Measurements from ENCODE around the gene GPC6. TPM values are rescaled to one million over a fixed set of nuclear protein-coding genes. Genes with fewer than 3 reads are reported as not detected.

Gene GPC6
- total and polyA plus RNA-seq, 2 experiments from 2014 or later: 26.0 to 92.8 TPM

- H3K4me1 ChIP-seq (ENCODE audit: insufficient read depth): no peaks in the 10 kb centered on the region
- no peaks in the 10 kb centered on the region for H3K9me3 ChIP-seq (ENCODE audit: low read depth)
- H3K27me3 ChIP-seq: no peaks in the 10 kb centered on the region
- H3K9me2 ChIP-seq (replicated peaks; ENCODE audit: insufficient read depth): no peaks in the 10 kb centered on the region
- no peak overlapping the region for H2AFZ ChIP-seq
- no peaks in the 10 kb centered on the region for H4K20me1 ChIP-seq (ENCODE audit: insufficient read depth, poor library complexity, severe bottlenecking)
- 55% methylated on average over 6 of the region's 6 CpGs for WGBS (ENCODE audit: low lambda C conversion rate, missing lambda C conversion rate)
- no peaks in the 10 kb centered on the region for H3K36me3 ChIP-seq (replicated peaks; ENCODE audit: insufficient read depth, low read depth)
- no peak overlapping the region for H3K4me3 ChIP-seq
- H3K4me2 ChIP-seq: no peak overlapping the region
- TF ChIP-seq EZH2 (IDR thresholded peaks at IDR 0.05; ENCODE audit: borderline replicate concordance): no peak
- no peak for DNase-seq (ENCODE audit: low spot score)
- peaks cover 52% of the 10 kb centered on the region for H3K79me2 ChIP-seq
- H3K27ac ChIP-seq: no peak overlapping the region
Observed at GRCh38 chr13:93304868-93305613, 78.4 kb downstream of the GPC6 start.

- Histone ChIP-seq H3K4me3 (no peak overlapping the region), H3K4me1 (ENCODE audit: insufficient read depth) (no peaks in the 10 kb centered on the region), H3K9me3 (ENCODE audit: low read depth) (no peaks in the 10 kb centered on the region), H2AFZ (no peak overlapping the region), H4K20me1 (ENCODE audit: insufficient read depth, poor library complexity, severe bottlenecking) (no peaks in the 10 kb centered on the region), H3K9me2 (replicated peaks; ENCODE audit: insufficient read depth) (no peaks in the 10 kb centered on the region), H3K36me3 (replicated peaks; ENCODE audit: insufficient read depth, low read depth) (no peaks in the 10 kb centered on the region), H3K27ac (no peak overlapping the region), H3K4me2 (no peak overlapping the region), H3K27me3 (no peaks in the 10 kb centered on the region), H3K79me2 (peaks cover 54% of the 10 kb centered on the region)
- DNase-seq (ENCODE audit: low spot score): no peak
- no peak for TF ChIP-seq EZH2 (IDR thresholded peaks at IDR 0.05; ENCODE audit: borderline replicate concordance)
- TF ChIP-seq CTCF (IDR thresholded peaks at IDR 0.05; ENCODE audit: poor library complexity): no peak
- TF ChIP-seq EZH2phosphoT487 (IDR thresholded peaks at IDR 0.05; ENCODE audit: low read depth, severe bottlenecking, unreplicated experiment): no peak
Observed at GRCh38 chr13:93305886-93306285, 79.3 kb downstream of the GPC6 start.

- Histone ChIP-seq H3K4me3 (no peak overlapping the region), H3K4me2 (no peak overlapping the region)
- TF ChIP-seq EZH2phosphoT487 (IDR thresholded peaks at IDR 0.05; ENCODE audit: low read depth, severe bottlenecking, unreplicated experiment) (no peak), EZH2 (IDR thresholded peaks at IDR 0.05; ENCODE audit: borderline replicate concordance) (no peak), CTCF (IDR thresholded peaks at IDR 0.05; ENCODE audit: poor library complexity) (no peak)
Observed at GRCh38 chr13:93307136-93307535, 80.5 kb downstream of the GPC6 start.

GRCh38 chr13:93307651-93308050 is 81.0 kb downstream of the GPC6 start:
- TF ChIP-seq EZH2 (IDR thresholded peaks at IDR 0.05; ENCODE audit: borderline replicate concordance) (no peak), EZH2phosphoT487 (IDR thresholded peaks at IDR 0.05; ENCODE audit: low read depth, severe bottlenecking, unreplicated experiment) (no peak), CTCF (IDR thresholded peaks at IDR 0.05; ENCODE audit: poor library complexity) (no peak)

More at GRCh38 chr13:93307136-93307535, 80.5 kb downstream of the GPC6 start:
- no peaks in the 10 kb centered on the region for H4K20me1 ChIP-seq (ENCODE audit: insufficient read depth, poor library complexity, severe bottlenecking)
- no peaks in the 10 kb centered on the region for H3K4me1 ChIP-seq (ENCODE audit: insufficient read depth)
- H3K27me3 ChIP-seq: no peaks in the 10 kb centered on the region
- peaks cover 55% of the 10 kb centered on the region for H3K79me2 ChIP-seq
- no peaks in the 10 kb centered on the region for H3K36me3 ChIP-seq (replicated peaks; ENCODE audit: insufficient read depth, low read depth)
- H3K9me2 ChIP-seq (replicated peaks; ENCODE audit: insufficient read depth): no peaks in the 10 kb centered on the region
- no peaks in the 10 kb centered on the region for H3K9me3 ChIP-seq (ENCODE audit: low read depth)
- DNase-seq (ENCODE audit: low spot score): no peak
- H2AFZ ChIP-seq: no peak overlapping the region
- no peak overlapping the region for H3K27ac ChIP-seq

More at GRCh38 chr13:93307651-93308050, 81.0 kb downstream of the GPC6 start:
- H3K4me3 ChIP-seq: no peak overlapping the region
- no peaks in the 10 kb centered on the region for H4K20me1 ChIP-seq (ENCODE audit: insufficient read depth, poor library complexity, severe bottlenecking)
- no peak overlapping the region for H3K27ac ChIP-seq
- no peak for DNase-seq (ENCODE audit: low spot score)
- H2AFZ ChIP-seq: no peak overlapping the region
- H3K27me3 ChIP-seq: no peaks in the 10 kb centered on the region
- no peaks in the 10 kb centered on the region for H3K9me3 ChIP-seq (ENCODE audit: low read depth)
- H3K4me2 ChIP-seq: no peak overlapping the region
- H3K79me2 ChIP-seq: peaks cover 59% of the 10 kb centered on the region
- no peaks in the 10 kb centered on the region for H3K9me2 ChIP-seq (replicated peaks; ENCODE audit: insufficient read depth)
- WGBS (ENCODE audit: low lambda C conversion rate, missing lambda C conversion rate): 98% methylated on average over 5 of the region's 5 CpGs
- H3K4me1 ChIP-seq (ENCODE audit: insufficient read depth): no peaks in the 10 kb centered on the region
- no peaks in the 10 kb centered on the region for H3K36me3 ChIP-seq (replicated peaks; ENCODE audit: insufficient read depth, low read depth)
